Fibroblast of lung (primary cell): Measurements from ENCODE around the gene DIP2C.

Experiments used
- CTCF ChIP-seq, 2 donors: IDR thresholded peaks in 1 of 2; conservative IDR thresholded peaks in 1 of 2; 1 replicate in 1 of 2; 2 replicates in 1 of 2; pipeline ENCODE4 v1.5.1; 2011 to 2012; ENCODE audit warnings: low read length in 2 of 2, control low read depth in 1 of 2, inconsistent platforms in 1 of 2, low read depth in 1 of 2, mild to moderate bottlenecking in 1 of 2
- EZH2 ChIP-seq: IDR thresholded peaks from 2 replicates; pipeline ENCODE4 v1.5.1; 2012; ENCODE audit warnings: low read length, control low read depth, mild to moderate bottlenecking; ENCODE audit errors: missing control alignments

- TF ChIP-seq CTCF (conservative IDR thresholded peaks at IDR 0.05 in 1 of 2, IDR thresholded peaks at IDR 0.05 in 1 of 2; ENCODE audit: low read depth in 1 of 2, low read length in 2 of 2) (no peak), EZH2 (no peak)
Measured at GRCh38 chr10:509361-510102, 179.9 kb downstream of the DIP2C start.
